Erythroblast (primary cell): Measurements from ENCODE around the gene SLC16A2.

ENCODE experiments used
- GATA1 ChIP-seq: IDR thresholded peaks from 2 replicates; pipeline ENCODE4 v1.6.1; 2011; ENCODE audit warnings: low read depth, mild to moderate bottlenecking, control low read depth, low read length, moderate library complexity
- POLR2A ChIP-seq: IDR thresholded peaks from 2 replicates; pipeline ENCODE4 v1.6.1; 2011; ENCODE audit warnings: mild to moderate bottlenecking, low read length

DNA sequence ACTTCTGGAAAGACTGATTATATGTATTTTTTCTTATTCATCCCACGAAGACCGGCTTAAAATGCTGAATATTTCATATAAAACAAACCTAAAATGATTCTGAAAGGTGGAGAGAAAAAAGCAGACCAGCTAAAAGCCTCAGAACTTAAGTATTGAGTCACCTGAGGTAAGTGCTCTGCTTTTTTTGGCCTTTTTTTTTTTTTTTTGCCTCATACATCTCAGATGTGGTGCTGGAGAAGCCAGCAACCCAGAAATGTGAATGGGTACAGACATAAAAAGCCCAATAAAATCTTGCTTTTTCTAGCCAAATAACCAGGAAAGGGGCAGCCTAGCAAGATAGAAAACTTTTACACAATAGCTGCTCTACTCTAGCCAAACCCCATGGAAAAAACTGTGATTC is 136.1 kb downstream of the SLC16A2 start:
- no peak for TF ChIP-seq POLR2A
- TF ChIP-seq GATA1, result no peak
